GM19324 (cell line): ENCODE data around the gene RASSF3.

Experiments
- ATAC-seq: cut with Tn5 transposase; IDR thresholded peaks from one replicate; pipeline ENCODE4 v1.9.1; 2021; ENCODE audit warnings: mild to moderate bottlenecking, moderate library complexity; ENCODE audit not compliant: unreplicated experiment, low FRiP score

The RASSF3 gene

DNA sequence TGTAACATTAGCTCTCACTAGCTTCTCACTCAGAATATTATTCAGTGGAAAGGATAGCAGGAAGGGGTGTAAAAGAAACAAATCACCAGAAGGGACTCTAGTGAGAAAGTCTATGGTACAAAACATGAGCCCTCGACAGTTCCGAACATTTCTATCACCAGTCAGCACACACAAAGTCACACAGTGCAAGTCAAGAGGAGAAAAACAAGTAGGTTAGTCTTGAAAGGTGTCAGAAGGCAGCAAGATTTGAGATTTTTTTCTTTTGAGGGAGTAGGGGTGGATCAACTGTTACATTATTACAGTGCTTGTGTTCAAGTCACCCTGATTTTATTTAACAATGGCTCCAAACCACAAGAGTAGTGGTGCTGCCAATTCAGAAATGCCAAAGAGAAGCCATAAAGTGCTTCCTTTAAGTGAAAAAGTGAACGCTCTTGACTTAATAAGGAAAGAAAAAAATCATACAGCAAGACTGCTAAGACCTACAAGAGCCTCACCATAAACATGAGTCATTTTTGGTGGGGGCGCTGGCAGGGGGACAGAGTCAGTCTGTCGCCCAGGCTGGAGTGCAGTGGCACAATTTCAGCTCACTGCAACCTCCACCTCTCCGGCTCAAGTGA lies 106.7 kb downstream of the RASSF3 start:
- no peak for ATAC-seq

DNA sequence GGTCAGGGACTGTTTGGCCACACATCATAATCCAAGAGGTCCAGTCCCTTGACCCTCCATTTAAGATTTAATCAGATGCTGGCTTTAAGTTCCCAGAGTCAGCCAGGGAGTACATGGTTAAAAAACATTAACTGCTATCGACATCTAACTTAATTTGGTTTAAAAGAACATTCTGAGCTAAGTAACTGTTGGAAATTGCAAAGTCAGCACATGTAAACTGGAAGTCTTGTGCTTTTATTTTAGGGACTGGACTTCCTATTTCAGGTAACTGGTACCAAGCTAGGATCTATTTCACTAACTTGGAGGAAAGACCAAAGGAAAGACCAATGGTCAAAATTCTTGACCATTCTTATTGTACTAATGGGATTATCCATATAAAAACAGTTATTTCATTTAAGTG lies 108.4 kb downstream of the RASSF3 start:
- no peak for ATAC-seq

GRCh38 chr12:64720884-64721283 lies 110.6 kb downstream of the RASSF3 start:
- ATAC-seq = no peak

DNA sequence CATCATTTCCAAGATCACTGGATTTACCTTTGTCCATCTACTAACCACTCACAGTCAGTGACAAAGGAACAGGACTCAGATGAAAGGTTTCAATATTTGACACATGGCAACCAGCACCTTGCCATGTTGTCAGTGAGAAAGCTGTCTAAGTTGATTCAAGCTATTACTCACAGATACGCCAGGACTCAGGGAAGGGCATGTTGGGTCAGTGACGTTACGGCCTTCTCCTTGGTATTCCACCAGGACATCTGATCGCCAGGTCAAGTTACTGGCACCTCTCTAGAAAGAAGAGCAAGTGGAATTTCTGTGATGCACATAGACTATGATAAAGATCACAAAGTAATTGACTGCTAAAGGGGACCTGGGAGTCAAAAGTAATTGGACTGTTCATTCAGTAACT lies 112.5 kb downstream of the RASSF3 start:
- ATAC-seq = no peak

- ATAC-seq = no peak
Observed at GRCh38 chr12:64723630-64724029, 113.3 kb downstream of the RASSF3 start.

GRCh38 chr12:64724201-64724745 lies 114.0 kb downstream of the RASSF3 start:
- no peak for ATAC-seq

GRCh38 chr12:64729909-64730587 lies 119.8 kb downstream of the RASSF3 start:
- ATAC-seq = peak; percentile 46

DNA sequence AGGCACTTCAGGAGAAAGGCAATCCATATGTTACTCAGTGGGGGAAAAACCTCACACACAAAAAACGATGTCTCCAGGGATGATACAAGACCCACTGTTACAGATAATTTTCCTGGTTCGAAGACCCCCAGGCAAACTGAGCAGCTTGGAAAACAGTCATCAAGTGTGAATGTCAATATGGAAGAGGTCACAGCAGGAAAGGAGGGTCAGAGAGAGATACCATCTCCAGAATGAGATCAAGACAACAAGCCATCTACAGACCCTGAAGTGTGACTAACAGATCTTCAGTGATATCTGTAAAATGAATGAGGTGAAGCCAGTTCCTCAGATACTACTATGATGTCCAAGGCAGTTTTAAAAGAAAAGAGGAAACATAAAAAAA lies 120.3 kb downstream of the RASSF3 start:
- ATAC-seq = peak; percentile 15

GRCh38 chr12:64731683-64732082 lies 121.4 kb downstream of the RASSF3 start:
- ATAC-seq = no peak

GRCh38 chr12:64733857-64734256 lies 123.6 kb downstream of the RASSF3 start:
- ATAC-seq = no peak

DNA sequence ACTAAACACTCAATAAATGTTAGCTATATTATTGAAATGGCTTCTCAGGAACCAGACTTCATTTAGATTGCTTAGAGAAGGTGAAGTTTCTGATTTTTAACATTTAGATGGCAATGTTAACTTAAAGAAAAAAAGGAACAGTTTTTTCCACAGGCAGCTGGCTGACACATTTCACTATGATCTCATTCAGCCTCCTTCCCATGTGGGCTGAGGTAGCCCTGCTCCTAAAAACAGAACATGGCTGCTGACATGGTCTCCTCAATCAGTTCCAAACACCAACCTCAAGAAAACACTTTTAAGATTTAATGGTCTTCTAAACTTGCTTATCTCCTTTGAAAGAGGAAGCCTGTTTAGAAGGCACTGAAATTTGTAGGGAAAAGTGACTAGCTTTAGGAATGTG lies 125.1 kb downstream of the RASSF3 start:
- no peak for ATAC-seq

GRCh38 chr12:64736771-64737170 lies 126.5 kb downstream of the RASSF3 start:
- ATAC-seq = no peak

DNA sequence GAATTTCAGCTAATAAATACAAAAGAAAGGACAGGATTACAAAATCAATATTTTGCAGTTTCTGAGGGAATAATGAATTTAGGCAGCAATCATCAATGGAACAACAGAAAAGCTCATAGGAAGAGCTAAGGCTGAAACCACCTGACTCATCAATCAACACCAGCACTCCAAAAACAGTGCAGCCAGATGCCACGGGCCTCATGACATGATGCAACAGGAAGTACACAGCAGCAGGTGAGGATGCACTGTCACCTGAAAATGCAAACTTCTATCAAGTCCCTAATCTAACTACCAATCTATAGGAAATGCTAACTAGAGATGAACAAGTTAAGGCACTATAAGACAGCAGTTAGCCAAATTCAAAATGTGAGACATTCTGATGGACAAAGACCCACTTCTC lies 127.2 kb downstream of the RASSF3 start:
- no peak for ATAC-seq

GRCh38 chr12:64739778-64740177 lies 129.5 kb downstream of the RASSF3 start:
- ATAC-seq = no peak

- ATAC-seq = no peak
Observed at GRCh38 chr12:64740646-64741045, 130.4 kb downstream of the RASSF3 start.

DNA sequence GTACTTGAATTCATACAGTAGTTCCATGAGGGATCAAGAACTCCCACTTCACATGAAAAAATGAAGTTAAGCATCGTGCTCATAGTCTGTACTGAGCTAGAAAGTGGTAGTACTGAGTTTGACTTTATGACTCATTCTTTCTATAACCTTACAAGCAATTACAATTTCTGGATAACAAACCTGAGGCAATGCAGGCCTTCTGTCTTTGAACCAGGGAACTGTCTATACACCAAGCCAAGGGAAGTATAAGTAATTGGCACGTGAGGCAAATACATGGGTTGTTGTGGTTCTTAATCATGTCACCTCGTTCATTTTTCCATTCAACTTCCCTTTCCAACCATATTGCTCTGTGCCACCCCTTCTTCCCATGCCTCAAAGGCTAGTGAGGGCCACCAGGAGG lies 132.1 kb downstream of the RASSF3 start:
- ATAC-seq = no peak

- no peak for ATAC-seq
Observed at GRCh38 chr12:64743206-64743605, 132.9 kb downstream of the RASSF3 start.

GRCh38 chr12:64744422-64745258 lies 134.3 kb downstream of the RASSF3 start:
- ATAC-seq = no peak

DNA sequence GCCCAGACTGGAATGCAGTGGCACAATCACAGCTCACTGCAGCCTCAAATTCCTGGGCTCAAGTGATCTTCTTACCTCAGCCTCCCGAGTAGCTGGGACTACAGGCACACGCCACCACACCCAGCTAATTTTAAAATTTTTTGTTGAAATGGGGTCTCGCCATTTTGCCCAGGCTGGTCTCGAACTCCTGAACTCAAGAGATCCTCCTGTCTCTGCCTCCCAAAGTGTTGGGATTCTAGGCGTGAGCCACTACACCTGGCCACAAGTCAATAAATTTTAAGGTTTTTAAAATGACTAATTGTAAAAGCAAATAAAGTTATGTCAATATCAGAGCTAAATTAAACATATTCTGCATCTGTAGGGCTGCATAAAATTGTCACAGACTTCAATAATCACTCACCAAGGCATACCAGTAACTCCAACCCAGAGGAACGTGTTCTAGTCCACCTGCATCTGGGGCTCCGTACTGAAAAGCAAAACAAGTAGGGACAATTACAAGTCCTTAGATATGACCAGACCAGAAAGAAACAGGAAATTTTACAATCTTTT lies 135.0 kb downstream of the RASSF3 start:
- ATAC-seq = no peak

GRCh38 chr12:64745980-64746379 lies 135.7 kb downstream of the RASSF3 start:
- no peak for ATAC-seq

- no peak for ATAC-seq
Observed at GRCh38 chr12:64746663-64747062, 136.4 kb downstream of the RASSF3 start.
